SU-DHL-6 (cell line): ENCODE measurements around the gene ANKLE1.

Experiments used
- H2AFZ ChIP-seq: fragments of 200-600 bp; sonication (generic); 2 replicates; pipeline ENCODE4 v1.6.1; 2014; ENCODE audit warnings: low read depth, mild to moderate bottlenecking, moderate library complexity, mixed read lengths, antibody characterized with exemption, low read length; ENCODE audit not compliant: severe bottlenecking
- H3F3A ChIP-seq: fragments of 200-600 bp; shearing (Covaris generic); 2 replicates; pipeline ENCODE4 v1.6.0; 2016; ENCODE audit warnings: antibody characterized with exemption, mild to moderate bottlenecking; ENCODE audit not compliant: insufficient read depth
- H3K27ac ChIP-seq: fragments of 200-600 bp; sonication (generic); 2 replicates; pipeline ENCODE4 v1.5.1; 2016; ENCODE audit warnings: low read depth, mild to moderate bottlenecking, low read length, moderate library complexity, mixed read lengths
- H3K27me3 ChIP-seq: fragments of 200-600 bp; sonication (generic), shearing (Covaris generic); 2 replicates; pipeline ENCODE4 v1.6.0; 2014; ENCODE audit warnings: mild to moderate bottlenecking, low read length
- H3K36me3 ChIP-seq: fragments of 200-600 bp; sonication (generic); 2 replicates; pipeline ENCODE4 v1.6.1; 2014; ENCODE audit warnings: mild to moderate bottlenecking, low read length, mixed read lengths
- H3K4me2 ChIP-seq: fragments of 300-600, 200-600 bp; shearing (Covaris generic), sonication (generic); 2 replicates; pipeline ENCODE4 v1.6.0; 2014; ENCODE audit warnings: low read length, low read depth, mild to moderate bottlenecking; ENCODE audit not compliant: poor library complexity, severe bottlenecking
- H3K4me3 ChIP-seq: fragments of 200-600 bp; sonication (generic); 2 replicates; pipeline ENCODE4 v1.5.1; 2014; ENCODE audit warnings: antibody characterized with exemption, low read length, mild to moderate bottlenecking, mixed read lengths; ENCODE audit not compliant: insufficient read depth, poor library complexity, severe bottlenecking
- H3K79me2 ChIP-seq: fragments of 200-600 bp; sonication (generic); 2 replicates; pipeline ENCODE4 v1.6.1; 2014; ENCODE audit warnings: mild to moderate bottlenecking, low read length, moderate library complexity; ENCODE audit not compliant: insufficient read depth
- H3K9ac ChIP-seq: fragments of 200-600 bp; sonication (generic); 2 replicates; pipeline ENCODE4 v1.7.0; 2014; ENCODE audit warnings: mild to moderate bottlenecking, low read length
- H3K9me2 ChIP-seq: fragments of 200-600 bp; sonication (generic); replicated peaks from 2 replicates; pipeline ENCODE4 v1.6.1; 2014; ENCODE audit warnings: low read length; ENCODE audit not compliant: insufficient read depth
- H3K9me3 ChIP-seq: fragments of 200-600 bp; sonication (generic); 2 replicates; pipeline ENCODE4 v1.6.1; 2014; ENCODE audit warnings: low read length, mixed read lengths; ENCODE audit not compliant: insufficient read depth
- H4K20me1 ChIP-seq: fragments of 200-600 bp; sonication (generic); 2 replicates; pipeline ENCODE4 v1.6.1; 2014; ENCODE audit warnings: low read depth, mild to moderate bottlenecking, antibody characterized with exemption, low read length, moderate library complexity, mixed read lengths
- CTCF ChIP-seq: fragments of 200-600 bp; sonication (generic); IDR thresholded peaks from one replicate; pipeline ENCODE4 v1.5.1; 2017; ENCODE audit warnings: antibody characterized with exemption, mild to moderate bottlenecking, low read length, moderate library complexity; ENCODE audit not compliant: insufficient read depth, poor library complexity, severe bottlenecking
- EZH2phosphoT487 ChIP-seq: fragments of 200-600 bp; sonication (generic), shearing (Covaris generic); conservative IDR thresholded peaks from 2 replicates; pipeline ENCODE4 v1.6.1; 2018; ENCODE audit warnings: mild to moderate bottlenecking, antibody characterized with exemption, low read length, moderate library complexity, mixed read lengths

The ANKLE1 gene

GRCh38 chr19:17318966-17319365, 37.3 kb downstream of the ANKLE1 start:
- no peaks in the 10 kb centered on the region for H3K36me3 ChIP-seq
- H3K9me3 ChIP-seq, result no peaks in the 10 kb centered on the region
- no peak overlapping the region for H2AFZ ChIP-seq
- H3K4me3 ChIP-seq, result no peak overlapping the region
- TF ChIP-seq CTCF, result no peak
- TF ChIP-seq EZH2phosphoT487, result no peak
- no peaks in the 10 kb centered on the region for H3K27me3 ChIP-seq
- no peaks in the 10 kb centered on the region for H3K9me2 ChIP-seq
- H3F3A ChIP-seq, result no peaks in the 10 kb centered on the region
- H3K9ac ChIP-seq, result no peak overlapping the region
- no peak overlapping the region for H3K4me2 ChIP-seq
- no peaks in the 10 kb centered on the region for H4K20me1 ChIP-seq
- H3K27ac ChIP-seq, result no peak overlapping the region
- no peaks in the 10 kb centered on the region for H3K79me2 ChIP-seq

GRCh38 chr19:17319473-17320238, 38.0 kb downstream of the ANKLE1 start:
- no peaks in the 10 kb centered on the region for H3K9me2 ChIP-seq
- no peaks in the 10 kb centered on the region for H3K36me3 ChIP-seq
- TF ChIP-seq CTCF (no peak), EZH2phosphoT487 (no peak)
- no peaks in the 10 kb centered on the region for H3F3A ChIP-seq
- no peaks in the 10 kb centered on the region for H4K20me1 ChIP-seq
- no peak overlapping the region for H3K9ac ChIP-seq
- no peak overlapping the region for H3K4me3 ChIP-seq
- H2AFZ ChIP-seq, result no peak overlapping the region
- H3K4me2 ChIP-seq, result no peak overlapping the region
- no peak overlapping the region for H3K27ac ChIP-seq
- no peaks in the 10 kb centered on the region for H3K79me2 ChIP-seq
- no peaks in the 10 kb centered on the region for H3K27me3 ChIP-seq
- no peaks in the 10 kb centered on the region for H3K9me3 ChIP-seq

GRCh38 chr19:17320435-17320834, 38.7 kb downstream of the ANKLE1 start:
- Histone ChIP-seq H3K79me2 (no peaks in the 10 kb centered on the region), H2AFZ (no peak overlapping the region), H3K4me2 (no peak overlapping the region), H3K9me2 (no peaks in the 10 kb centered on the region), H3K27me3 (no peaks in the 10 kb centered on the region), H3F3A (no peaks in the 10 kb centered on the region), H3K36me3 (no peaks in the 10 kb centered on the region), H4K20me1 (no peaks in the 10 kb centered on the region), H3K9me3 (no peaks in the 10 kb centered on the region), H3K27ac (no peak overlapping the region), H3K9ac (no peak overlapping the region), H3K4me3 (no peak overlapping the region)
- TF ChIP-seq CTCF, result no peak
- TF ChIP-seq EZH2phosphoT487, result no peak
